Right lobe of liver (tissue), 6 donors: ENCODE data around the gene FAM117B. TPM values are rescaled to one million over a fixed set of nuclear protein-coding genes. Genes with fewer than 3 reads are reported as not detected.

Experiments
- ATAC-seq, 4 donors: fragments of 200-7000 bp; cut with Tn5 transposase; one replicate each; pipeline ENCODE4 v1.9.1; 2020; ENCODE audit warnings: mild to moderate bottlenecking in 4 of 4, moderate library complexity in 4 of 4
- DNase-seq, 3 donors: peaks; one replicate each; pipeline ENCODE4 v3.0.0-alpha.2; 2020
- H3K27ac ChIP-seq, 3 donors: fragments of 200-600 bp; one replicate each; pipeline ENCODE4 v1.8.0; 2022
- H3K27me3 ChIP-seq, 2 donors: fragments of 200-600 bp; one replicate each; pipeline ENCODE4 v1.8.0; 2022
- H3K36me3 ChIP-seq, 4 donors: fragments of 200-600 bp; sonication (generic) in 1 of 4; one replicate each; pipeline versions ENCODE4 v1.5.1 to v1.8.0; 2017 to 2022; ENCODE audit warnings: control low read depth in 1 of 4
- H3K4me1 ChIP-seq, 4 donors: fragments of 200-600 bp; sonication (generic) in 1 of 4; one replicate each; pipeline versions ENCODE4 v1.5.1 to v1.8.0; 2017 to 2022; ENCODE audit warnings: control low read depth in 1 of 4
- H3K4me3 ChIP-seq, 3 donors: fragments of 200-600 bp; one replicate each; pipeline ENCODE4 v1.8.0; 2022
- H3K9me3 ChIP-seq, 4 donors: fragments of 200-600 bp; sonication (generic) in 1 of 4; one replicate each; pipeline versions ENCODE4 v1.5.1 to v1.8.0; 2017 to 2022; ENCODE audit warnings: control low read depth in 1 of 4
- CTCF ChIP-seq, 4 donors: fragments of 200-600 bp in 3 of 4; fragments of 450-650 bp in 1 of 4; IDR thresholded peaks; one replicate each; pipeline versions ENCODE4 v1.5.1 to v1.8.0; 2016 to 2022; ENCODE audit warnings: antibody characterized with exemption in 4 of 4, mild to moderate bottlenecking in 2 of 4
- POLR2A ChIP-seq: fragments of 450-650 bp; IDR thresholded peaks from one replicate; pipeline ENCODE4 v1.6.1; 2017; ENCODE audit warnings: antibody characterized with exemption, mild to moderate bottlenecking
- WGBS: methylation state at CpG from one replicate; pipeline ENCODE4 v1.1.6; 2018; ENCODE audit warnings: low coverage, low lambda C conversion rate; ENCODE audit not compliant: insufficient coverage; ENCODE audit errors: missing lambda C conversion rate; 5-methylcytosine and 5-hydroxymethylcytosine counted together
- intact Hi-C, 2 donors: fragments of 100-400 bp; cut with DNase I; formaldehyde crosslinking; loops; one replicate each; pipeline versions ENCODE4 v1.11.2 to v1.14.1; 2022
- total RNA-seq, 6 experiments: library from RNA; depleted of rRNA in 2 of 6; stranded (reverse); fragments of >200 nt in 2 of 6; fragmentation: NEBNext Ultra II Directional in 3 of 6; extraction: Animal tissue kit (Norgen Biotek cat#: 25700) in 3 of 6; gene quantifications; one replicate each; pipeline versions ENCODE4 v1.1.0 to v1.2.4, GENCODE V29; 2016 to 2023
- donor health status: DM: no; HTN: yes; CAD: no.
- donor health status: DM: no; HTN: no; CAD: no.
- donor health status: DM: no; HTN: no; CAD: no.
- donor health status: DM: no; HTN: yes; CAD: no.
- donor health status: DM: no; HTN: yes; CAD: no.

Gene FAM117B
- total RNA-seq, 6 experiments from 2014 or later: 1.8 to 2.8 (median 2.3) TPM

GRCh38 chr2:202608142-202608852, 26.5 kb upstream of the FAM117B start:
- WGBS: 71% methylated on average over 2 of the region's 2 CpGs
- Histone ChIP-seq H3K4me1 (no peaks in the 10 kb centered on the region), H3K27me3 (no peaks in the 10 kb centered on the region), H3K36me3 (no peaks in the 10 kb centered on the region), H3K9me3 (no peaks in the 10 kb centered on the region), H3K27ac (no peak overlapping the region), H3K4me3 (no peak overlapping the region)
- DNase-seq: no peak
- intact Hi-C loops: no loop called here
- no peak for TF ChIP-seq POLR2A
- TF ChIP-seq CTCF (IDR thresholded peaks at IDR 0.05): no peak
- peak in 3 of 4 donors; percentile 47 to 62 (median 53) for ATAC-seq

GRCh38 chr2:202609381-202610145, 25.2 kb upstream of the FAM117B start:
- Histone ChIP-seq H3K27me3 (no peaks in the 10 kb centered on the region), H3K4me1 (no peaks in the 10 kb centered on the region), H3K27ac (no peak overlapping the region), H3K9me3 (no peaks in the 10 kb centered on the region), H3K4me3 (no peak overlapping the region), H3K36me3 (no peaks in the 10 kb centered on the region)
- DNase-seq: no peak
- TF ChIP-seq POLR2A (no peak), CTCF (IDR thresholded peaks at IDR 0.05) (no peak)
- 56% methylated on average over 3 of the region's 3 CpGs for WGBS
- intact Hi-C loops: no loop called here
- ATAC-seq: peak in 3 of 4 donors; percentile 41 to 56 (median 46)

GRCh38 chr2:202610380-202610779, 24.4 kb upstream of the FAM117B start:
- ATAC-seq: no peak
- no peaks in the 10 kb centered on the region for H3K4me1 ChIP-seq
- no peak for TF ChIP-seq POLR2A
- no peak for TF ChIP-seq CTCF (IDR thresholded peaks at IDR 0.05)

GRCh38 chr2:202612145-202612544, 22.6 kb upstream of the FAM117B start:
- TF ChIP-seq POLR2A (no peak), CTCF (IDR thresholded peaks at IDR 0.05) (no peak)
- no peak for DNase-seq
- no peaks in the 10 kb centered on the region for H3K9me3 ChIP-seq
- intact Hi-C loops: no loop called here
- 85% methylated on average over 1 of the region's 1 CpG for WGBS
- no peaks in the 10 kb centered on the region for H3K36me3 ChIP-seq
- no peaks in the 10 kb centered on the region for H3K27me3 ChIP-seq
- no peak overlapping the region for H3K27ac ChIP-seq
- ATAC-seq: no peak
- H3K4me3 ChIP-seq: no peak overlapping the region
- no peaks in the 10 kb centered on the region for H3K4me1 ChIP-seq

More at GRCh38 chr2:202610380-202610779, 24.4 kb upstream of the FAM117B start:
- no peaks in the 10 kb centered on the region for H3K27me3 ChIP-seq
- H3K27ac ChIP-seq: no peak overlapping the region
- 80% methylated on average over 5 of the region's 5 CpGs for WGBS
- no peaks in the 10 kb centered on the region for H3K9me3 ChIP-seq
- H3K36me3 ChIP-seq: no peaks in the 10 kb centered on the region
- no peak for DNase-seq
- intact Hi-C loops: no loop called here
- H3K4me3 ChIP-seq: no peak overlapping the region
